Erythroblast (primary cell): ENCODE data around the gene PSMB9.
A peak's percentile ranks its signal among the peaks of the same experiment; 100 is the strongest.

ENCODE experiments used
- DNase-seq, 2 experiments: peaks; one replicate each; lab custom pipeline; 2025; lab: John Stamatoyannopoulos, UW
- GATA1 ChIP-seq: IDR thresholded peaks from 2 replicates; pipeline ENCODE4 v1.6.1; 2011; ENCODE audit warnings: low read depth, mild to moderate bottlenecking, control low read depth, low read length, moderate library complexity
- POLR2A ChIP-seq: IDR thresholded peaks from 2 replicates; pipeline ENCODE4 v1.6.1; 2011; ENCODE audit warnings: mild to moderate bottlenecking, low read length

The PSMB9 gene

GRCh38 chr6:32844839-32845383 lies 9.1 kb upstream of the PSMB9 start:
- no peak for DNase-seq
- no peak for TF ChIP-seq POLR2A
- TF ChIP-seq GATA1, result no peak

GRCh38 chr6:32845384-32845884 lies 8.6 kb upstream of the PSMB9 start:
- no peak for TF ChIP-seq GATA1
- no peak for TF ChIP-seq POLR2A
- no peak for DNase-seq

GRCh38 chr6:32847004-32847403 lies 7.0 kb upstream of the PSMB9 start:
- no peak for DNase-seq

GRCh38 chr6:32847795-32848194 lies 6.2 kb upstream of the PSMB9 start:
- DNase-seq, result no peak
- TF ChIP-seq GATA1, result no peak

More at GRCh38 chr6:32847004-32847403, 7.0 kb upstream of the PSMB9 start:
- TF ChIP-seq GATA1, result no peak
- TF ChIP-seq POLR2A, result no peak

GRCh38 chr6:32849126-32849525 lies 4.9 kb upstream of the PSMB9 start:
- DNase-seq, result no peak
- TF ChIP-seq GATA1, result no peak
- TF ChIP-seq POLR2A, result no peak

- no peak for DNase-seq
- TF ChIP-seq POLR2A (no peak), GATA1 (no peak)
Measured at GRCh38 chr6:32851025-32851424, 3.0 kb upstream of the PSMB9 start.

GRCh38 chr6:32852018-32852843 lies 1.8 kb upstream of the PSMB9 start:
- DNase-seq, result no peak
- TF ChIP-seq GATA1 (no peak), POLR2A (no peak)

- DNase-seq, result peak; percentile 59 to 71
- no peak for TF ChIP-seq GATA1
- no peak for TF ChIP-seq POLR2A
Measured at GRCh38 chr6:32852844-32853540, 1.0 kb upstream of the PSMB9 start.

- no peak for TF ChIP-seq GATA1
- TF ChIP-seq POLR2A, result no peak
- peak; percentile 46 to 65 for DNase-seq
Measured at GRCh38 chr6:32854376-32855178, 585 bp downstream of the PSMB9 start.

GRCh38 chr6:32855467-32856174 lies 1.6 kb downstream of the PSMB9 start:
- no peak for TF ChIP-seq GATA1
- no peak for TF ChIP-seq POLR2A
- no peak for DNase-seq

GRCh38 chr6:32857156-32857891 lies 3.3 kb downstream of the PSMB9 start:
- TF ChIP-seq POLR2A, result no peak
- TF ChIP-seq GATA1, result no peak
- peak; percentile 15 to 43 for DNase-seq

GRCh38 chr6:32858194-32858593 lies 4.2 kb downstream of the PSMB9 start:
- DNase-seq, result no peak

GRCh38 chr6:32860674-32861073 lies 6.7 kb downstream of the PSMB9 start:
- no peak for TF ChIP-seq GATA1
- no peak for TF ChIP-seq POLR2A
- DNase-seq, result no peak

More at GRCh38 chr6:32858194-32858593, 4.2 kb downstream of the PSMB9 start:
- TF ChIP-seq GATA1 (no peak), POLR2A (no peak)
